HG03457 (cell line): ENCODE data around the gene PHF10.

Source experiments
- ATAC-seq: cut with Tn5 transposase; IDR thresholded peaks from one replicate; pipeline ENCODE4 v1.9.1; 2021; ENCODE audit warnings: moderate number of reproducible peaks; ENCODE audit not compliant: unreplicated experiment

PHF10 gene

GRCh38 chr6:169678342-169678741, 46.0 kb downstream of the PHF10 start:
- no peak for ATAC-seq

- ATAC-seq: no peak
Measured at GRCh38 chr6:169677096-169677495, 47.2 kb downstream of the PHF10 start.

- no peak for ATAC-seq
Measured at GRCh38 chr6:169675011-169675410, 49.3 kb downstream of the PHF10 start.

GRCh38 chr6:169671563-169671962, 52.7 kb downstream of the PHF10 start:
- ATAC-seq: no peak

GRCh38 chr6:169669889-169670288, 54.4 kb downstream of the PHF10 start:
- no peak for ATAC-seq

GRCh38 chr6:169669147-169669546, 55.2 kb downstream of the PHF10 start:
- ATAC-seq: no peak

GRCh38 chr6:169668203-169668847, 56.0 kb downstream of the PHF10 start:
- ATAC-seq: no peak

GRCh38 chr6:169667716-169668115, 56.6 kb downstream of the PHF10 start:
- ATAC-seq: no peak

- no peak for ATAC-seq
Measured at GRCh38 chr6:169666441-169666840, 57.9 kb downstream of the PHF10 start.

GRCh38 chr6:169665289-169665688, 59.0 kb downstream of the PHF10 start:
- no peak for ATAC-seq

GRCh38 chr6:169664227-169664626, 60.1 kb downstream of the PHF10 start:
- ATAC-seq: no peak

GRCh38 chr6:169663468-169663867, 60.8 kb downstream of the PHF10 start:
- no peak for ATAC-seq

- no peak for ATAC-seq
Measured at GRCh38 chr6:169661391-169661756, 62.9 kb downstream of the PHF10 start.

GRCh38 chr6:169660751-169661390, 63.4 kb downstream of the PHF10 start:
- no peak for ATAC-seq

- no peak for ATAC-seq
Measured at GRCh38 chr6:169659820-169660610, 64.3 kb downstream of the PHF10 start.

- no peak for ATAC-seq
Measured at GRCh38 chr6:169657284-169657610, 67.1 kb downstream of the PHF10 start.

- ATAC-seq: no peak
Measured at GRCh38 chr6:169656546-169657283, 67.6 kb downstream of the PHF10 start.

- no peak for ATAC-seq
Measured at GRCh38 chr6:169654598-169655391, 69.5 kb downstream of the PHF10 start.
